Fibroblast of mammary gland (primary cell): Measurements from ENCODE around the gene CLEC17A.

Experiments used
- DNase-seq: peaks from one replicate; pipeline ENCODE4 v3.0.0-alpha.2; 2010; ENCODE audit warnings: low read depth
- H3K4me3 ChIP-seq: 2 replicates; pipeline ENCODE4 v1.5.1; 2011; ENCODE audit warnings: low read depth, mild to moderate bottlenecking, low read length, moderate library complexity; ENCODE audit not compliant: control insufficient read depth
- TF ChIP-seq, protein P1 (sequence below): conservative IDR thresholded peaks from 2 replicates; pipeline ENCODE4 v1.5.1; 2011; ENCODE audit warnings: low read depth, low read length, inconsistent platforms; ENCODE audit not compliant: control insufficient read depth, insufficient read depth

Gene CLEC17A

DNA sequence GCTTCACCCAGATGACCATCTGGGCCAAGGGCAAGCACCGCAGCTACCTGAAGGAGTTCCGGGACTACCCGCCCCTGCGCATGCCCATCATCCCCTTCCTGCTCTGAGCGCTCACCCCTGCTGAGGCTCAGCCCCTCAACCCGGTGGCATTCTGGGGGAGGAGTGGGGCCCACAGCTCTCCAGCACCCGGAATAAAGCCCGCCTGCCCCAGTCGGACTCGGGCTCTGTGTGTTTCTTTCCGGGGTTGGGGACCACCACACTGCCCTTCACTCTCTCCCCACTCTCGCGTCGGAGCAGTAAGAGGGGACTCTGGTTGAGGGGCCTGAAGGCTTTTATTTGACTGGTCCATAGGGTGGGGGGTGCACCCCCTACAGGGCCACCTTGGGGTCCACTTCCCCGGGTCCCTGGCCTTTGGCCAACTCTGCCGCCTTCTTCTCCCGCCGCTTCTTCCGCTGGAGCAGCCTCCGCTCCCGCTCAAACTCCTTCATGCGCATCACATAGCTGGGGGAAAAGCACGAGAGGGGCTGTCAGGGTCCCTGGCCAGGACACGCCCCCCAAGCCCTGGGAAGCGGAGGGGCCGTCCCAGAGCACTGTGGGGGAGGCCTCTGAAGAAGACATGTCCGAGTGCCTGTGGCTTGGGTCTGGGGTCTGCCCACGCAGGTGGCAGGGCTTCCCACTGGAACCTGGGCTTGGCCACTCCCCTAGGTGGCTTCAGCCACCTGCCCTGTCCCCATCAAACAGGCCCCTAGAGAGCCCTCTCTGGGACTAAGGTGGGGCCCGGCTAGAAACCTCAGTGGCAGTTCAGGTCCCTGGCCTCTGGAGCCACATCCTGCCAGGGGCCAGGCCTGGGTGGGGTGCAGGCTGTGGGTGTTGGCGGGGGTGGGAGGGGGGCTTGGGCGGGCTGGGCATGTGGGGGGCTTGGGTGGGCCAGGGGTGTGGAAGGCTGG, 16.8 kb upstream of the CLEC17A start:
- H3K4me3 ChIP-seq = no peak overlapping the region
- no peak for DNase-seq
- TF ChIP-seq, protein P1, sequence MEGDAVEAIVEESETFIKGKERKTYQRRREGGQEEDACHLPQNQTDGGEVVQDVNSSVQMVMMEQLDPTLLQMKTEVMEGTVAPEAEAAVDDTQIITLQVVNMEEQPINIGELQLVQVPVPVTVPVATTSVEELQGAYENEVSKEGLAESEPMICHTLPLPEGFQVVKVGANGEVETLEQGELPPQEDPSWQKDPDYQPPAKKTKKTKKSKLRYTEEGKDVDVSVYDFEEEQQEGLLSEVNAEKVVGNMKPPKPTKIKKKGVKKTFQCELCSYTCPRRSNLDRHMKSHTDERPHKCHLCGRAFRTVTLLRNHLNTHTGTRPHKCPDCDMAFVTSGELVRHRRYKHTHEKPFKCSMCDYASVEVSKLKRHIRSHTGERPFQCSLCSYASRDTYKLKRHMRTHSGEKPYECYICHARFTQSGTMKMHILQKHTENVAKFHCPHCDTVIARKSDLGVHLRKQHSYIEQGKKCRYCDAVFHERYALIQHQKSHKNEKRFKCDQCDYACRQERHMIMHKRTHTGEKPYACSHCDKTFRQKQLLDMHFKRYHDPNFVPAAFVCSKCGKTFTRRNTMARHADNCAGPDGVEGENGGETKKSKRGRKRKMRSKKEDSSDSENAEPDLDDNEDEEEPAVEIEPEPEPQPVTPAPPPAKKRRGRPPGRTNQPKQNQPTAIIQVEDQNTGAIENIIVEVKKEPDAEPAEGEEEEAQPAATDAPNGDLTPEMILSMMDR = no peak

DNA sequence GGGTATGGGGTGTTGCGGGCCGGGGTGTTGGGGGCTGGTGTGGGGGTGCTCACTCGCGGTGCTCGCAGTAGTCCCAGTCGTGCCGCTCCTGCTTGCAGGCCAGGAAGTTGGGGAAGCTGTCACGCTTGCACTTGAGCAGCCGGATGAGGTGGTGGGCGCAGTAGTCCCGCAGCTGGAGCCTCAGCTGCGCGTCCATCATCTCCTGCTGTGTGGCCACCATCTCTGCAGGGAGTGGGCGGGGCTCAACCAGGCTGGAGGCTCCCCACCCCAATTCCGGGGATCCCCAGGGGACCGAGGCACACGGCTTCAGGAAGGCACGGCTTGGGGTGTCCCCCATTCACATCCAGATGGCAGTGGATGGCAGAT, 16.2 kb upstream of the CLEC17A start:
- H3K4me3 ChIP-seq = no peak overlapping the region
- DNase-seq = no peak
- TF ChIP-seq, protein P1 = no peak

DNA sequence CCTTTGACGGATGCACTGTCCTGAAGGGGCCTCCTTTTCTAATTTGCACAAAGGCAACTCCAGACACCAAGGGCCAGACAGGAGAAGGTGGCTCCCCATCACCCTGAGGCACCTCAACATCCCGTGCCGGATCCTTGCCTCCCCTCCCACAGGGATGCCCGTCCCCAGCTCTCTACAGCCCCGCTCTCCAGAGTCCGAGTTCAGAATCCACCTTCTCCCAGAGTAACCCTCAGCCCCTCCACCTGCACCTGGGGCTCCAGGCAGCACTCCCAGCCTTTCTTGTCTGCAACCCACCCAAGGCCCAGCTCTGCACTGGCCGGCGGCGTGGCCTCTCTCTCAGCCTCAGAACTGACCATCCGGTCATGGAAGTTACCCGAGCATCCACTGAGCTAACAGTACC, 15.8 kb upstream of the CLEC17A start:
- H3K4me3 ChIP-seq = no peak overlapping the region
- no peak for DNase-seq
- TF ChIP-seq, protein P1 = no peak

DNA sequence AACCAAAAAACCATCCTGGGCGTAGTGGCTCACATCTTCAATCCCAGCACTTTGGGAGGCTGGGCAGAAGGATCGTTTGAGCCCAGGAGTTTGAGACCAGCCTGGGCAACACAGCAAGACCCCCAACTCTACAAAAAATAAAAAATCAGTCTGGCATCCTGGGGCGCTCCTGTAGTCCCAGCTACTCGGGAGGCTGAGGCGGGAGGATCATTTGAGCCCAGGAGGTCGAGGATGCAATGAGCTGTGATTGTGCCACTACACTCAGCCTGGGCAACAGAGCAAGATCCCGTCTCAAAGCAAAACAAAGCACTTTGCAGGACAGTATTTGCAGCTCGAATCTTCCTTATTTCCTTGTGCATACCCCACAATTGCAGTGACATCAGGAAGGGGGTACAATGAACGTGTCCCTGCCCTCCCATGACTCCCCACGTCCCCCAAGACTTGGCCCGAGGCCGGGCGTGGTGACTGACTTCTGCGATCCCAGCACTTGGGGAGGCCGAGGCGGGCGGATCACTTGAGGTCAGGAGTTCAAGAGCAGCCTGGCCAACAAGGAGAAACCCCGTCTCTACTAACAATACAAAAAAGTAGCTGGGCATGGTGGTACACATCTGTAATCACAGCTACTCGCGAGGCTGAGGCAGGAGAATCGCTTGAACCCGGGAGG, 11.9 kb upstream of the CLEC17A start:
- DNase-seq = no peak
- TF ChIP-seq, protein P1 = no peak
- peak overlapping the region; percentile 96 for H3K4me3 ChIP-seq

DNA sequence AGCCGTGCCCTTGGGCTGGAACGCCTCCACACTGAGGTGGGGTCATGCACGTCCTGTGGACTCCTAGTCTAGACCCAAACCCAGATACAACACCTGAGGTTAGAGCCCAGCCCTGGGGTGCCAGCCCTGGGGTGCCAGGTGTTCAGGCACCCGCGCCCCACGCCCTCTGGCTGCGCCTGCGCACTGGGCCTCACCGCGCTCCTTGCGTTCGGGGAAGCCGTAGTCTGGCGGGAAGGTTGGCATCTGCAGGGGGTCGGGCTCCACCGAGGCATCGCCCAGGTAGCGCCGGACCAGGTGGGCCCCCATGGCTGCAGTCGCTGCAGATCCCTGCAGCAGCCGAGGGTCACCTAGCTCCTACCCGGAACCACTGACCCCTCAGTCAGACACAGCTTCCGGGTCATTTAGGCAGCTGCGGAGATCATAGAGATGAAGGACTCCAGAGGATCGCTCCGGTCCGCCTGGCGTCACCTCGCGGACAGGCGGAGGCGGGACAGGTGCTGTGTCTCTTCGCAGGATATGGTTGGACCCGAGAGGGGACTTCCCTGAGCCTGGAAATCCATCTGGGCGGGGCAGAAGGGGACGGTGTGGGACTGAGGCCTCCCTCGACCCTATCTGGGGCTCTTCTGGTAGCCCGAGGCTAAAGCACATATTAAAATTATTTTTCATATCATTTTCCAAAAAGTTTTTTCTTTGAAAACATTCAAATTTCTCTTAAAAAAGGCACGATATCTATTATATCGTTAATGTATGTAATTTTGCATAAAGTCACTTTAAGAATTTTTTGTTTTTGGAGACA, 11.0 kb upstream of the CLEC17A start, which contains the start of gene NDUFB7:
TSS of gene NDUFB7 (minus strand) at position 372 of the 796 bp plus-strand sequence. CDS start at position 306, 66 bp downstream.
- TF ChIP-seq, protein P1 = peak; percentile 57
- peak within 1 kb of the TSS; percentile 96 for H3K4me3 ChIP-seq
- DNase-seq = peak; percentile 96

DNA sequence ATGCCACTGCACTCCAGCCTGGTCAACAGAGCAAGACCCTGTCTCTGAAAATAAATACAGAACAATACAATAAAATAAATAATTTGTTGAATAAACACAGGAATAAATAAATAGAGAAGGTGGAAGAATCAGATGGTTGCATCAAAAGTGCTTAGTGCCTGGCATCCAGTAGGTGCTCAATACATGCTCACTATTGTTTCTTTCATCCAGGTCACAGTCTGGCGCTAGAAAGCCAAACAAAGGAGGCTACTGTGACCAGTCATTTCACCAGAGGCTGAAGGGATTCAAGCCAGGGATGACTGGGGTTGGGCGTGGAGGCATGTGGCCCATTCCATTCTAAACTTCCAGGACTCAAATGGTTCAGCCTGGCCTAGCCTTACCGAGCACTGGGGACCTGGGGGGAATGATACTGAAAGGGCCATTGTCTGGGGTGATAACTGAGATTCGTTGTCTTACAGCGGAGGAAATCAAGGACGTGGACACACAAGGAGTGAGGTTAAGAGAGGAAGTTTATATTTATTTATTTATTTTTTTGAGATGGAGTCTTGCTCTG, 7.4 kb upstream of the CLEC17A start:
- TF ChIP-seq, protein P1 = no peak
- DNase-seq = no peak
- no peak overlapping the region for H3K4me3 ChIP-seq
